Sigmoid colon (tissue), 7 donors: Measurements from ENCODE around the gene HHATL. TPM values are rescaled to one million over a fixed set of nuclear protein-coding genes. Genes with fewer than 3 reads are reported as not detected.

Source experiments
- DNase-seq: peaks from one replicate; pipeline ENCODE4 v3.0.0-alpha.2; 2019
- H3K27ac ChIP-seq, 4 donors: fragments of 200-600 bp; sonication (generic); one replicate each; pipeline ENCODE4 v1.5.1; 2016 to 2019; ENCODE audit warnings: mild to moderate bottlenecking in 1 of 4
- H3K27me3 ChIP-seq, 3 donors: fragments of 200-600 bp; sonication (generic); one replicate each; pipeline ENCODE4 v1.5.1; 2019; ENCODE audit warnings: mild to moderate bottlenecking in 1 of 3
- H3K36me3 ChIP-seq, 4 donors: fragments of 200-600 bp; sonication (generic); one replicate each; pipeline ENCODE4 v1.5.1; 2016 to 2019
- H3K4me1 ChIP-seq, 4 donors: fragments of 200-600 bp; sonication (generic); one replicate each; pipeline ENCODE4 v1.5.1; 2017 to 2019
- H3K4me3 ChIP-seq, 4 donors: fragments of 200-600 bp; sonication (generic); one replicate each; pipeline ENCODE4 v1.5.1; 2017 to 2019; ENCODE audit warnings: mild to moderate bottlenecking in 2 of 4, moderate library complexity in 1 of 4
- H3K9me3 ChIP-seq, 4 donors: fragments of 200-600 bp in 3 of 4; sonication (generic) in 3 of 4; one replicate each; pipeline versions ENCODE4 v1.5.1 to v1.6.1; 2013 to 2019
- CTCF ChIP-seq, 4 experiments: fragments of 450-650 bp in 3 of 4; fragments of 200-600 bp in 1 of 4; IDR thresholded peaks; one replicate each; pipeline ENCODE4 v1.5.1; 2016 to 2019; ENCODE audit warnings: antibody characterized with exemption in 4 of 4, mild to moderate bottlenecking in 3 of 4, moderate library complexity in 2 of 4
- EP300 ChIP-seq, 4 donors: sonication (generic); formaldehyde crosslinking; IDR thresholded peaks; one replicate each; pipeline ENCODE4 v1.6.1; 2017; ENCODE audit warnings: antibody characterized with exemption in 4 of 4
- POLR2A ChIP-seq, 2 donors: fragments of 450-650 bp; IDR thresholded peaks; one replicate each; pipeline ENCODE4 v1.6.1; 2016; ENCODE audit warnings: antibody characterized with exemption in 2 of 2, mild to moderate bottlenecking in 2 of 2, moderate library complexity in 2 of 2
- POLR2AphosphoS5 ChIP-seq, 4 donors: sonication (generic); formaldehyde crosslinking; IDR thresholded peaks; one replicate each; pipeline ENCODE4 v1.6.1; 2017; ENCODE audit warnings: antibody characterized with exemption in 4 of 4
- WGBS, 2 donors: extraction: QIAGEN DNeasy Blood & Tissue Kit; methylation state at CpG; one replicate each; pipeline ENCODE4 v1.1.7; 2013; 5-methylcytosine and 5-hydroxymethylcytosine counted together
- intact Hi-C: fragments of 100-400 bp; cut with DNase I; formaldehyde crosslinking; loops from one replicate; pipeline ENCODE4 v1.15.1; 2023
- polyA plus RNA-seq, 3 donors: library from polyadenylated mRNA; stranded (reverse); fragments of 200-250 nt; gene quantifications; one replicate each; pipeline ENCODE4 v1.2.3, GENCODE V29; 2013
- total RNA-seq, 4 donors: library from RNA; depleted of rRNA; stranded (reverse); fragments of >200 nt; gene quantifications; one replicate each; pipeline ENCODE4 v1.1.0, GENCODE V29; 2016
- donor health status: healthy with polysubstance abuse.
- donor health status: Bipolar disorder and iron deficiency.
- donor health status: healthy.

The HHATL gene
- total and polyA plus RNA-seq, 7 donors, result 0.31 to 1.4 TPM; not detected in 5

- H3K27me3 ChIP-seq, result no peaks in the 10 kb centered on the region
- H3K4me3 ChIP-seq, result peak overlapping the region in 2 of 4 donors; percentile 74 to 93
- intact Hi-C loops, result loop anchor here (2.0 to 5.0 kb wide), 2 partner anchors 51 to 69 kb away; partner anchors contain the start of genes NKTR and SEC22C
- H3K36me3 ChIP-seq, result peaks cover 0 to 34% (median 0%) of the 10 kb centered on the region in 4 donors
- DNase-seq, result no peak
- no peaks in the 10 kb centered on the region for H3K9me3 ChIP-seq
- peak overlapping the region; percentile 93 to 98 (median 96) for H3K27ac ChIP-seq
- WGBS, 2 donors, result 84 to 89% methylated on average over 9 of the region's 9 CpGs
- TF ChIP-seq POLR2AphosphoS5 (IDR thresholded peaks at IDR 0.05), result peak in 3 of 4 donors; percentile 23 to 46 (median 42)
- no peak for TF ChIP-seq POLR2A (IDR thresholded peaks at IDR 0.05)
- peaks cover 0 to 68% (median 60%) of the 10 kb centered on the region in 4 donors for H3K4me1 ChIP-seq
Observed at GRCh38 chr3:42651248-42652091, 51.1 kb downstream of the HHATL start.

GRCh38 chr3:42649783-42650182, 52.8 kb downstream of the HHATL start:
- DNase-seq, result no peak
- intact Hi-C loops, result loop anchor here (5.0 kb wide), 1 partner anchor 67 kb away; the partner anchor contains the start of gene SEC22C
- H3K9me3 ChIP-seq, result no peaks in the 10 kb centered on the region
- peaks cover 0 to 51% (median 4%) of the 10 kb centered on the region in 4 donors for H3K36me3 ChIP-seq
- no peaks in the 10 kb centered on the region for H3K27me3 ChIP-seq
- H3K27ac ChIP-seq, result peak overlapping the region in 1 of 4 donors; percentile 96
- TF ChIP-seq POLR2AphosphoS5 (IDR thresholded peaks at IDR 0.05) (no peak), EP300 (IDR thresholded peaks at IDR 0.05) (no peak)
- H3K4me1 ChIP-seq, result peaks cover 0 to 52% (median 44%) of the 10 kb centered on the region in 4 donors
- H3K4me3 ChIP-seq, result no peak overlapping the region
- WGBS, 2 donors, result 82 to 89% methylated on average over 4 of the region's 4 CpGs

DNA sequence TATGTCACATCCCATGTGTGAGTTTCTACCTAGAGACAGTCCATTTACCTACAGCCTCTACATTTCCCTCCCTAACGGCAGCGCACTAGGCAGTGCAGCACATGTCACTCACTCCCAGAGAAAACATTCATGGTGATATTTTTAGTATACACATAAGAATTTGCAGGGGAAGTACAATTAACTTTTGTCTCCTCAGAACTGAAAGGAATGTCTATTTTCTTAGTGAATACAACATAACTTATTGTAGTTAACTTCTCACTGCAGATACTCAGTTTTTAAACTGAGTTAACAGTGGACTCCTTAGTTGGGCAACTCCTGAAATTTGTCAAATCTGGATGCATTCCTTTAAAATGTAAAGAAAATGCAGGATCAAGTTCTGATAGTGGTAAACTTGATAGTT, 53.6 kb downstream of the HHATL start:
- H3K4me3 ChIP-seq, result no peak overlapping the region
- TF ChIP-seq EP300 (IDR thresholded peaks at IDR 0.05) (no peak), CTCF (IDR thresholded peaks at IDR 0.05) (no peak), POLR2AphosphoS5 (IDR thresholded peaks at IDR 0.05) (no peak), POLR2A (IDR thresholded peaks at IDR 0.05) (no peak)
- intact Hi-C loops, result no loop called here
- H3K9me3 ChIP-seq, result no peaks in the 10 kb centered on the region
- H3K27me3 ChIP-seq, result no peaks in the 10 kb centered on the region
- 82 to 89% methylated on average over 2 of the region's 2 CpGs for WGBS, 2 donors
- H3K4me1 ChIP-seq, result peaks cover 0 to 51% (median 43%) of the 10 kb centered on the region in 4 donors
- peaks cover 0 to 59% (median 7%) of the 10 kb centered on the region in 4 donors for H3K36me3 ChIP-seq
- DNase-seq, result no peak
- no peak overlapping the region for H3K27ac ChIP-seq

DNA sequence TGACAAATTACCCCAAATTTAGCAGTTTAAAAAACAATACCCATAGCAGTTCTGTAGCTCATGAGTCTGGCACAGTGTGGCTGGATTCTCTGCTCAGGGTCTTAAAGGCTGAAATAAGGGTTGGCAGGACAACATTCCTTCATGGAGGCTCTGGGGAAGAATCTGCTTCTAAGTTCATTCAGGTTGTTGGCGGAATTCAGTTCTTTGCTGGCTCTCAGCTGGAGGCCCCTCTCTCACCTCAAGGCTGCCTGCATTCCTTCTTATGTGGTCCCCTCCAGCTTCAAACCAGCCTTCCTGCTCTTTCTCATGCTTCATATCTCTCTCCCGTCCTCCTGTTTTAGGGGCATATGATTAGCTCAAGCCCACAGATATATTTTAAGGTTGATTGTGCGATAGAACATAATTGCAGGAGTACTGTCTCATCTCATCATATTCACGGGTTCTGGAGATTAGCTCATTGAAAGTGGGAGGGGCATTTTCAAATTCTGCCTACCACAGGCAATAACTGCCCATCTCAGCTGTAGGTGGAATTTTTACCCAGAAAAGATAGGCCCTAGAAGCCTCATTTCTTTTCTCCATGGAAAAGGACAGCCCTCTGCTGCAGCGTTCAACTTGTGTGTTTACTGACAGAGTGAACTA, 54.7 kb downstream of the HHATL start:
- no peak overlapping the region for H3K4me3 ChIP-seq
- no peak for DNase-seq
- no peak for TF ChIP-seq POLR2AphosphoS5 (IDR thresholded peaks at IDR 0.05)
- TF ChIP-seq POLR2A (IDR thresholded peaks at IDR 0.05), result no peak
- TF ChIP-seq CTCF (IDR thresholded peaks at IDR 0.05), result no peak
- TF ChIP-seq EP300 (IDR thresholded peaks at IDR 0.05), result no peak
- no peaks in the 10 kb centered on the region for H3K27me3 ChIP-seq
- intact Hi-C loops, result no loop called here
- WGBS, 2 donors, result 84 to 89% methylated on average over 5 of the region's 5 CpGs
- H3K27ac ChIP-seq, result no peak overlapping the region
- peaks cover 6 to 70% (median 16%) of the 10 kb centered on the region in 4 donors for H3K36me3 ChIP-seq
- no peaks in the 10 kb centered on the region for H3K9me3 ChIP-seq
- peaks cover 0 to 44% (median 37%) of the 10 kb centered on the region in 4 donors for H3K4me1 ChIP-seq

Other genes starting within 250 kb of the HHATL start
- 1 to 10 TPM; 2.6 to 9.6 (median 5.8) TPM for gene VIPR1, start 200.2 kb downstream of the HHATL start, total RNA-seq
- 10 to 100 TPM; 24.5 to 50.6 (median 43.8) TPM for gene VIPR1, start 200.2 kb downstream of the HHATL start, polyA plus RNA-seq
- 10 to 100 TPM; 48.5 to 89.2 (median 57.2) TPM for gene SEC22C, start 120.8 kb downstream of the HHATL start, total RNA-seq
- gene SEC22C, start 120.8 kb downstream of the HHATL start, polyA plus RNA-seq, result 10 to 100 TPM in 2 of 3 donors, 1 to 10 TPM in 1; 8.4 to 18.2 (median 11.3) TPM
- gene SS18L2, start 111.9 kb downstream of the HHATL start, total RNA-seq, result 10 to 100 TPM in 2 of 4 donors, 1 to 10 TPM in 2; 9.1 to 27.0 (median 12.8) TPM
- 10 to 100 TPM; 36.6 to 67.3 (median 41.5) TPM for gene SS18L2, start 111.9 kb downstream of the HHATL start, polyA plus RNA-seq
- 100 to 1,000 TPM in 1 of 4 donors, 10 to 100 TPM in 3; 81.3 to 130 (median 84.4) TPM for gene NKTR, start 102.1 kb downstream of the HHATL start, total RNA-seq
- 10 to 100 TPM in 1 of 3 donors, 1 to 10 TPM in 2; 1.8 to 27.9 (median 2.5) TPM for gene NKTR, start 102.1 kb downstream of the HHATL start, polyA plus RNA-seq
- 10 to 100 TPM; 34.9 to 74.8 (median 56.9) TPM for gene ZBTB47, start 49.1 kb downstream of the HHATL start, total RNA-seq
- 10 to 100 TPM in 1 of 3 donors, 1 to 10 TPM in 2; 6.2 to 21.0 (median 9.5) TPM for gene ZBTB47, start 49.1 kb downstream of the HHATL start, polyA plus RNA-seq
- under 1 TPM in 1 of 4 donors, not detected in 3; under 0.01 TPM for gene KLHL40, start 17.3 kb downstream of the HHATL start, total RNA-seq
- not detected for gene KLHL40, start 17.3 kb downstream of the HHATL start, polyA plus RNA-seq
- gene CCDC13, start 70.5 kb upstream of the HHATL start, total RNA-seq, result 1 to 10 TPM in 3 of 4 donors, not detected in 1; 1.3 to 3.9 (median 1.8) TPM
- under 1 TPM; 0.60 to 0.85 (median 0.69) TPM for gene CCDC13, start 70.5 kb upstream of the HHATL start, polyA plus RNA-seq
- 100 to 1,000 TPM; 127 to 272 (median 176) TPM for gene HIGD1A, start 101.7 kb upstream of the HHATL start, total RNA-seq
- 1,000 to 10,000 TPM in 1 of 3 donors, 100 to 1,000 TPM in 2; 314 to 1,597 (median 947) TPM for gene HIGD1A, start 101.7 kb upstream of the HHATL start, polyA plus RNA-seq
- 1 to 10 TPM; 1.5 to 8.6 (median 4.0) TPM for gene ACKR2, start 106.6 kb upstream of the HHATL start, total RNA-seq
- gene ACKR2, start 106.6 kb upstream of the HHATL start, polyA plus RNA-seq, result 1 to 10 TPM; 1.2 to 3.3 (median 1.2) TPM
- not detected for gene CYP8B1, start 173.1 kb upstream of the HHATL start, total RNA-seq
- gene CYP8B1, start 173.1 kb upstream of the HHATL start, polyA plus RNA-seq, result under 1 TPM in 1 of 3 donors, not detected in 2; under 0.01 TPM
- gene ZNF662, start 203.3 kb upstream of the HHATL start, total RNA-seq, result 10 to 100 TPM in 1 of 4 donors, 1 to 10 TPM in 3; 7.4 to 18.6 (median 9.0) TPM
- 1 to 10 TPM in 2 of 3 donors, under 1 TPM in 1; 0.46 to 2.4 (median 2.1) TPM for gene ZNF662, start 203.3 kb upstream of the HHATL start, polyA plus RNA-seq